GM21447 (cell line): ENCODE measurements around the gene DLGAP1.

Experiments
- ATAC-seq: cut with Tn5 transposase; IDR thresholded peaks from one replicate; pipeline ENCODE4 v1.9.1; 2021; ENCODE audit not compliant: unreplicated experiment

The DLGAP1 gene

GRCh38 chr18:4181882-4182568 lies 273.1 kb downstream of the DLGAP1 start:
- ATAC-seq = no peak

DNA sequence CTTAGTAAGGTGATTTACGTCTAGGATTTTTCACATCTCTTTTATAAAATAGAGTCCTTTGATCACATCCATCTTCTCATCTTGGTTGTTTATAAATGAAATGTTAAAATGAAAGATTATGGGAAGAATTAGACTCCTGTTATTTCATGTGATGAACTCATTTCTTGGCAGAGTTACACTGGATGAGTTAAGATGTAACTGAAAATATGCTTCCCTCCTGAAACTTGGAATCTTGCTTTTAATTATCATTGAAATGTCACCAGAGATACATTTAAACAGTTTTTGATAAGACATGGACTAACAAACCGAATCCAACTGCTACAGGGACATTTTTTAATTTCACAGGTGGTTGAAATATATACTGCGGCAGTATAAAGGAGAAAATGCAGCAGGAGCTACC lies 274.0 kb downstream of the DLGAP1 start:
- no peak for ATAC-seq

- no peak for ATAC-seq
These were observed 282.7 kb downstream of the DLGAP1 start for GRCh38 chr18:4172196-4173100.

GRCh38 chr18:4157352-4157751 lies 297.8 kb downstream of the DLGAP1 start:
- no peak for ATAC-seq

DNA sequence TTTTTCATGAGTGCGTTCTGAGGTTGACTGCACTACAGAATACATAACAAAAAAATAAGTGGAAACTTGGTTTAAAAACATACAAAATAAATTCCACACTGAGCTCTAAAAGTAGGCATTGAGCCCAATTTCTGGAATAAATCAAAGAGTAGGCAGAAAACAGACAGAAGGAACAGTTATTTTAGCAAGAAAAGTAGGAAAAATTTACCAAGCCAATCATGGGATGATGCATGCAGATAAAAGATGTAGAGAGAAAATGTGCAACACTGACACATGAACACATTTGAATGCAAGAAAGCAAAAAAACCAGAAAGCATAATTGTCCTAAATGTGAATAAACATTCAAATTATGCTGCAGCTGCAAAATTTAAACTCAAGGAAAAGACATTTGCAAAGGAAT lies 308.3 kb downstream of the DLGAP1 start:
- no peak for ATAC-seq

DNA sequence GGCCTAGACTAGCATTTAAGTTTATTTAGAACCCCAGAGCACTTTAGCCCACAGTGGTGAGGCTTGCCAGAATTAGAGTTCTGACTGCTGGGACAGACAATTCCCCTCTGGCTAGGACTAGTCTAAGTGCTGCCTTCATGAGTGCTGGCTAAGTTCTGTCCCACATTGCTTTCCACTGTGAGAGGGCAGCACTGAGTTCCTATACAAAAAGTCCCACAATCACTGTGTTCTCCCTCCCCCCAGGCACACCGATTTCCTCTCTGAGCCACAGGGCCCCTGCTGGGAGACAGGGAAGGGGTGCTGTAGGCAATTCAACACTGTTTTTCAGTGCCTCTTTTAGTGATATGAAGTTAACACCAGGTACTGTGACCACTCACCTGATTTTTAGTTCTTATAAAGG lies 310.9 kb downstream of the DLGAP1 start:
- no peak for ATAC-seq

GRCh38 chr18:4143585-4143984 lies 311.5 kb downstream of the DLGAP1 start:
- ATAC-seq = no peak

DNA sequence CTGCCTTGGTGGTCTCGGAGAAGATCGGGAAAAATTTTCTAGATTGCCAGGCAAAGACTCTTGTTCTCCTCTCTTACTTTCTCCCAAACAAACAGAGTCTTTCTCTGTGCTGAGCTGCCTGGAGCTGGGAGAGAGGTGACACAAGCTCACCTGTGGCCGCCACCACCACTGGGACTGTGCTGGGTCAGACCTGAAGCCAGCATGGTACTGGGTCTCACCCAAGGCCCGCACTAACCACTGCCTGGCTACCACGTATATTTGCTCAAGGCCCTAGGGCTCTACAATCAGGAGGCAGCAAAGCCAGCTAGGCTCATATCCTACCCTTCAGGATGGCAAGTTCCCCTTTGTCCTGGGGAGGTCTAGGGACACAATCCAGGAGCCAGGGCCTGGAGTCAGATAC lies 312.2 kb downstream of the DLGAP1 start:
- ATAC-seq = no peak

DNA sequence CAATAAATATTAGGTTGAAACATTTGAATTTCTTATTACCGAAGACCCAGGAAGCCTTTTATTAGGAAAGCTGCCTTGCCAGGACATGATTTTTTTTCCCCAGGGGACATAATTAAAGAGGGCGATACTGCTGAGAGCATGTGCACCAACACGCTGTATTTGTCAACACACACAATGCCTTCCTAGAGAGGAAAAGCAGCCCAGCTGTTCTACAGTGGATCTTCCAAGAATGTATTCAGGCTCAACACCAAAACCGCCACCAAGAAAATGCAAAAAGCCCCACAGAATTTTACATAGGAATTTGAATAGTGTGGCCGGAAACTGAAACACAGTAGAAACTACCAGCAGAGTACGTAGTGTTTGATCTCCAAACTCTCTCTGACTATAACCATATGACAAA lies 320.4 kb downstream of the DLGAP1 start:
- ATAC-seq = no peak

- no peak for ATAC-seq
These were observed 324.1 kb downstream of the DLGAP1 start for GRCh38 chr18:4130734-4131719.

DNA sequence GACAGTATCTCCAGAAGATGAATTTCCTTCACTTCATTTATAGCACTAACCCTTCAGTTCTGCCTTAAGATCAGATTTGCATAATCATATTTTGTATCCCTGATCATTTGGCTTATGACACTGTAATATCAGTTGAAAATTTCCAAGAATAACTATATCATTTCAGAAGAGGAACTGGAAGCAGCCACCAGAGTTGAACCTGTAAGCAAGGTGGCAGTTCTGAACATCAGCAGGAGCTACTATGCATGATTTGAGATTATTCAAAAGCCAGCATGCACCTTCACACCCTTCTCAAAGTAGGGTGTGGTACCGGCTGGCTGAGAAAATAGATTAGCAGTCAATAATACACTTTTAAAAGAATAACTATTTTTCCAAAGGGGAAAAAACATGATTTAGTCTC lies 328.2 kb downstream of the DLGAP1 start:
- ATAC-seq = no peak

DNA sequence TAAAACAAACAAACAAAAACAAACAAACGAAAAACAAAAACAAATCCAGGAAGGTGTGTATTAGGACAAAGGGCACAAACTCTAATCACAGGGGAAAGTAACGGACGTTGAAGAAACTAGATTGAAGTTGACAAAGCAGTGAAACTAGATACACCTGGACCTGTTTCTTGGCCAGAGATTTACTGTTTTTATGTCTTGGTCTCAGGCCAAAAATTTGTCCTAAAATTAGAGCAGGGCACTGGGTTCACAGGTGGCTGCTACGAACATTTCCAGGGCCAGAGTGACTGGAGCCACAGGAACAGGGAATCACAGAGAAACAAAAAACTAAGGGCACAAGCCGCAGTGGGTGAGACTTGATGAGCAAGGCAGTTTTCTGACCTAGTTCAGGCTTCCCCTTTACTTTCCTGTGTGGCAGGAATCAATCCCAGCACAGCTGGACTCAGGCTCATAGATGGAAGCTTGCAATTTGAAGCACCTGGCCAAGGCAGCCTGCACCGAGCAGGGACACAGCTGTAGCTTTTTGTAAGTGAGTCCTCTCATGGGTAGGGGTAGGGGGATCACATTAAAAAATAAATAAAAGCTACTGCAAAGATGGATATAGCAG lies 329.4 kb downstream of the DLGAP1 start:
- no peak for ATAC-seq

DNA sequence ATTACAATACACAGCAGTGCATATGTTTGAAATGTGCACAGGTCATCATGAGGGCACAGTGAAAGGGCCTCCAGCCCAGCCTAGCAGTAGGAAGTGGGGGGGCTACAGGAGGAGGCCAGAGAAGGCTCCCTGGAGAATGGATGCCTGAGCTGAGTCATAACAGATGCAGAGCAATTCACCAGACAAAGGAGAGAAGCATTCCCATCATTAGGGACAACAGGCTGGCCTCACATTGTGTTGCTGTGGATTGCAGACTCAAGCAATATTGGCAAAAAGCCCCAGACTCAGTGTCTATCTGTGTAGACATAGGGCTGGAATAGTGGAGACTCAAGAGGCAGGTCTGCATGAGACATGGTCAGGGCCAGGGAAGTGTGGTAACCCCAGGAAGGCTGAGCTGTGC lies 329.9 kb downstream of the DLGAP1 start:
- no peak for ATAC-seq

DNA sequence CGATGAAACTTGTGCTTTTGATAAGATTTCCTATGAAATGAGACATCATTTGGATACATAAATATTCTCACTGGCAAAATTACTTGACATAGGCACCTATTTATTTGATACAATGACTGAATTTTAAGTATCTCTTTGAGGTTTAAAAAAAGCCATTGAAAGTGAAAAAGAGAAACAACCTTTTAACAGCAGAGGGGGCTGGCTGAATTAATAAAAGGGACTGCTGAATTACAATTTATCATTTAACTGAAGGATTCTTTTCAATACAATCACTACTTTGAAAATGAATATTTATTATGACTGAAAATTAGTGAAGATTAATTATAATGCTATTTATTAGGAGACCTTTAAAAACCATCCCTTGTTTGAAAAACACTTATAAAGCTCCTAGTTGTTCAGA lies 335.3 kb downstream of the DLGAP1 start:
- ATAC-seq = no peak

- no peak for ATAC-seq
These were observed 335.9 kb downstream of the DLGAP1 start for GRCh38 chr18:4119127-4119648.

- no peak for ATAC-seq
These were observed 347.1 kb downstream of the DLGAP1 start for GRCh38 chr18:4108016-4108415.

DNA sequence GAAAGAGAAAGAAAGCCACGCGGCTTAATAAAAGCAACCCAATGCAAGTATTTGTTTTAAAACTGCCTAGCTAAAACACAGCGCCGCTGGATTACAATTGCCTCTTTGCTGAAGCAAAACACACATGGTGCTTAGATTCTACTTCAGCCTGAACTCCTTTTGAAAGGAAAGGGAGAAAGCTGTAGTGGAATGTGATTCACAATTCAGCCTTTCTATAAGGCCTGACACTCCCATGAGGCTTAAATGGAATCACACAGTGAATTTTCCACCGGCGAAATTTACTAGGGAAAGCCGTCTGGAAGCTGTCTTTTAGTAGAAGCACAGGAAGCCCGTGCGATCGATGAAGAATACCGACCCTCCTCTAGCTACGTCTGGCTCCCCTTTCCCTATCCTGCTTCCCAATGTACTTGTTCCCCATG lies 348.0 kb downstream of the DLGAP1 start:
- ATAC-seq = no peak

DNA sequence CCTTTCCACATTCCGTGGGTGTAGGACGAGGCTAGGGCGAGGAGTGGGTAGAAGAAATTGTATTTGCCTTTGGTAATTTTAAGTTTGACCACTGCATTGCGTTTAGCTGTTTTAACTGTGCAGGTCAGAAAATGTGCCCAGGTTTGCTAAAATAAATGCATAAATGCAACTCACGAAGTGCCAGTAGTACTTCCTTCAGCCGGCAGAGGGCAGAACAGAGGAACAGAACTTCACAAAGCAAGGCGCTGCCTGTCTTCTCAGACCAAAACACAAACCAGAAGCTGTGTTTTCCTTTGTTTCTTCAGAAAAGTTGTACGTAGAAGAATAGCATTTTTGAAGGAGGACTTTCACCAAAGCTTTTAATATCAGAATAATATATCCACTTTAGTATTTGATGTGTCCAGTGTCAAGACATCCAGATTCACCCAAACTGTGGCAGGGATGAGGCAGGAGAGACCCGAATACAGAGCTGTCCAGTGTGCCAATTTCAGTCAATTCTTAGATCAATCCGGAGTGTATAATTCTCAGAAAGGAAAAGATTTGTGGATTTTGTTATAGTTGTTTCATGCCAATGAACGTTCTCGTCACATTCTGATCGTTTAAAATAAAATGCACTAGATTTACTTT lies 348.6 kb downstream of the DLGAP1 start:
- peak; percentile 69 for ATAC-seq

GRCh38 chr18:4102901-4103300 lies 352.2 kb downstream of the DLGAP1 start:
- ATAC-seq = no peak

DNA sequence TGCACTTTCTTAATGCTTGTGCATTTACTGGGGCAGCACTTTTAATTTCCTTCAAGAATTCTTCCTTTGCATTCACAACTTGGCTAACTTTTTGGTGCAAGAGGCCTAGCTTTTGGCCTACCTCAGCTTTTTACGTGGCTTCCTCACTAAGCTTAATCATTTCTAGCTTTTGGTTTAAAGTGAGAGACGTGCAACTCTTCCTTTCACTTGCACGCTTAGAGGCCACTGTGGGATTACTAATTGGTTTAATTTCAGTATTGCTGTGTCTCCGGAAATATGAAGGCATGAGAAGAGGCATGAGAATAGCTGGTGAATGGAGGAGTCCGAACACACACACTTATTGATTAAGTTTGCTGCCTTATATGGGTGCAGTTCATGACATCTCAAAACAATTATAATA lies 354.1 kb downstream of the DLGAP1 start:
- no peak for ATAC-seq
